Mesendoderm (in vitro differentiated cells): ENCODE data around the gene SMURF2.
"Not testable (repeated sequence)": the region's sequence is repeated elsewhere in the genome, so short reads cannot be mapped to it uniquely, and the experiment has no call there.

Source experiments
- DNase-seq: peaks from one replicate; pipeline ENCODE4 v3.0.0; 2013
- H2AK5ac ChIP-seq: 2 replicates; pipeline ENCODE4 v1.6.1; 2013; ENCODE audit warnings: low read length, inconsistent platforms
- H2BK120ac ChIP-seq: 2 replicates; pipeline ENCODE4 v1.6.1; 2013; ENCODE audit warnings: low read depth, mild to moderate bottlenecking, low read length, moderate library complexity, mixed read lengths
- H2BK15ac ChIP-seq: replicated peaks from 2 replicates; pipeline ENCODE4 v1.6.1; 2013; ENCODE audit warnings: low read depth, mild to moderate bottlenecking, moderate library complexity
- H2BK5ac ChIP-seq: 2 replicates; pipeline ENCODE4 v1.6.1; 2013; ENCODE audit warnings: low read length, inconsistent platforms
- H3K18ac ChIP-seq: 2 replicates; pipeline ENCODE4 v1.6.1; 2013; ENCODE audit warnings: mild to moderate bottlenecking, low read length, mixed read lengths
- H3K23ac ChIP-seq: one replicate; pipeline ENCODE4 v1.6.1; 2013; ENCODE audit warnings: low read length
- H3K27ac ChIP-seq: 2 replicates; pipeline ENCODE4 v1.5.1; 2013; ENCODE audit warnings: low read depth, mild to moderate bottlenecking, inconsistent platforms, low read length, moderate library complexity
- H3K27me3 ChIP-seq: 2 replicates; pipeline ENCODE4 v1.6.1; 2013; ENCODE audit warnings: low read length, control low read depth, mild to moderate bottlenecking, inconsistent platforms; ENCODE audit not compliant: insufficient read depth, poor library complexity
- H3K36me3 ChIP-seq: 2 replicates; pipeline ENCODE4 v1.6.1; 2013; ENCODE audit warnings: low read length, inconsistent platforms; ENCODE audit not compliant: control insufficient read depth, insufficient read depth
- H3K4ac ChIP-seq: one replicate; pipeline ENCODE4 v1.6.1; 2013; ENCODE audit warnings: low read depth, mild to moderate bottlenecking, low read length, moderate library complexity
- H3K4me1 ChIP-seq: 2 replicates; pipeline ENCODE4 v1.6.1; 2013; ENCODE audit warnings: low read depth, low read length, inconsistent platforms; ENCODE audit not compliant: control insufficient read depth
- H3K4me2 ChIP-seq: 2 replicates; pipeline ENCODE4 v1.6.1; 2013; ENCODE audit warnings: low read length
- H3K4me3 ChIP-seq: 2 replicates; pipeline ENCODE4 v1.5.1; 2013; ENCODE audit warnings: mild to moderate bottlenecking, low read length
- H3K56ac ChIP-seq: one replicate; pipeline ENCODE4 v1.6.1; 2013; ENCODE audit warnings: low read length
- H3K79me1 ChIP-seq: 2 replicates; pipeline ENCODE4 v1.6.1; 2013; ENCODE audit warnings: low read length, inconsistent platforms
- H3K79me2 ChIP-seq: 2 replicates; pipeline ENCODE4 v1.6.1; 2013; ENCODE audit warnings: mild to moderate bottlenecking, low read length; ENCODE audit not compliant: control insufficient read depth, insufficient read depth
- H3K9ac ChIP-seq: 2 replicates; pipeline ENCODE4 v1.6.1; 2013; ENCODE audit warnings: low read length, inconsistent platforms
- H4K5ac ChIP-seq: one replicate; pipeline ENCODE4 v1.6.1; 2013; ENCODE audit warnings: low read length
- H4K8ac ChIP-seq: one replicate; pipeline ENCODE4 v1.6.1; 2013; ENCODE audit warnings: low read depth, mild to moderate bottlenecking, control low read depth, low read length, moderate library complexity
- WGBS: extraction: QIAGEN DNeasy Blood & Tissue Kit; methylation state at CpG from one replicate; pipeline ENCODE4 v1.1.7; 2013; ENCODE audit warnings: low lambda C conversion rate, missing lambda C conversion rate; ENCODE audit not compliant: insufficient coverage; ENCODE audit errors: extremely low coverage; 5-methylcytosine and 5-hydroxymethylcytosine counted together

Gene SMURF2

GRCh38 chr17:64679710-64680216 lies 17.7 kb upstream of the SMURF2 start:
- Histone ChIP-seq H4K5ac (no peak overlapping the region), H3K79me1 (no peaks in the 10 kb centered on the region), H3K9ac (no peak overlapping the region), H2BK5ac (no peak overlapping the region), H3K4me3 (no peak overlapping the region), H3K4me1 (no peaks in the 10 kb centered on the region), H3K56ac (no peak overlapping the region), H3K79me2 (no peaks in the 10 kb centered on the region), H4K8ac (no peak overlapping the region), H3K27ac (no peak overlapping the region), H3K23ac (no peak overlapping the region), H3K18ac (no peak overlapping the region), H3K4me2 (no peak overlapping the region), H2AK5ac (no peak overlapping the region), H3K36me3 (no peaks in the 10 kb centered on the region), H2BK15ac (no peak overlapping the region), H3K27me3 (no peaks in the 10 kb centered on the region), H2BK120ac (no peak overlapping the region), H3K4ac (no peak overlapping the region)
- no CpG with 5 or more reads among the region's 10 CpGs for WGBS
- peak; percentile 67 for DNase-seq

GRCh38 chr17:64676763-64677162 lies 14.7 kb upstream of the SMURF2 start:
- no peak overlapping the region for H3K27ac ChIP-seq
- H3K23ac ChIP-seq: no peak overlapping the region
- H3K9ac ChIP-seq: no peak overlapping the region
- no peak overlapping the region for H3K4me2 ChIP-seq
- H4K5ac ChIP-seq: no peak overlapping the region
- H3K18ac ChIP-seq: no peak overlapping the region
- H3K27me3 ChIP-seq: no peaks in the 10 kb centered on the region
- no peak overlapping the region for H2BK5ac ChIP-seq
- no peak for DNase-seq
- H3K36me3 ChIP-seq: no peaks in the 10 kb centered on the region
- no CpG with 5 or more reads among the region's 3 CpGs for WGBS
- H3K79me2 ChIP-seq: no peaks in the 10 kb centered on the region
- no peak overlapping the region for H4K8ac ChIP-seq
- H3K4me1 ChIP-seq: no peaks in the 10 kb centered on the region
- H2AK5ac ChIP-seq: no peak overlapping the region
- no peaks in the 10 kb centered on the region for H3K79me1 ChIP-seq
- H3K56ac ChIP-seq: no peak overlapping the region
- no peak overlapping the region for H2BK15ac ChIP-seq
- no peak overlapping the region for H3K4me3 ChIP-seq
- no peak overlapping the region for H2BK120ac ChIP-seq
- H3K4ac ChIP-seq: no peak overlapping the region

GRCh38 chr17:64670843-64671590 lies 8.9 kb upstream of the SMURF2 start:
- WGBS: no CpG with 5 or more reads among the region's 10 CpGs
- H3K4me1 ChIP-seq, H3K18ac ChIP-seq, H3K23ac ChIP-seq, H3K79me1 ChIP-seq, H2BK120ac ChIP-seq, H2AK5ac ChIP-seq, DNase-seq, H3K27me3 ChIP-seq, H3K4ac ChIP-seq, H3K36me3 ChIP-seq, H3K27ac ChIP-seq, H3K4me2 ChIP-seq, H3K79me2 ChIP-seq, H3K56ac ChIP-seq, H3K9ac ChIP-seq, H2BK5ac ChIP-seq, H2BK15ac ChIP-seq, H4K8ac ChIP-seq, H4K5ac ChIP-seq, H3K4me3 ChIP-seq: not testable (repeated sequence)

GRCh38 chr17:64667807-64668721 lies 6.0 kb upstream of the SMURF2 start:
- no CpG with 5 or more reads among the region's 14 CpGs for WGBS
- H3K4me2 ChIP-seq, H3K79me2 ChIP-seq, H4K5ac ChIP-seq, H3K56ac ChIP-seq, H3K4ac ChIP-seq, H2BK120ac ChIP-seq, H3K4me1 ChIP-seq, H3K27ac ChIP-seq, H3K9ac ChIP-seq, H3K36me3 ChIP-seq, H2AK5ac ChIP-seq, H2BK5ac ChIP-seq, H4K8ac ChIP-seq, H2BK15ac ChIP-seq, H3K27me3 ChIP-seq, H3K18ac ChIP-seq, H3K23ac ChIP-seq, H3K79me1 ChIP-seq, H3K4me3 ChIP-seq: not testable (repeated sequence)
- peak; percentile 29 for DNase-seq

GRCh38 chr17:64664299-64664981 lies 2.3 kb upstream of the SMURF2 start:
- not testable (repeated sequence) for H3K36me3 ChIP-seq, H3K4me3 ChIP-seq, H3K56ac ChIP-seq, H4K8ac ChIP-seq, H2BK15ac ChIP-seq, H4K5ac ChIP-seq, H3K18ac ChIP-seq, H3K23ac ChIP-seq, H3K4me2 ChIP-seq, H2BK5ac ChIP-seq, H3K9ac ChIP-seq, H2AK5ac ChIP-seq, H3K27ac ChIP-seq, H3K4me1 ChIP-seq, H3K79me1 ChIP-seq, H3K4ac ChIP-seq, H3K27me3 ChIP-seq, H2BK120ac ChIP-seq, DNase-seq
- H3K79me2 ChIP-seq: peaks cover 11% of the 10 kb centered on the region
- WGBS: no CpG with 5 or more reads among the region's 6 CpGs
